ENCODE data around the gene ZSCAN31. TPM values are rescaled to one million over a fixed set of nuclear protein-coding genes. Genes with fewer than 3 reads are reported as not detected.

Gene ZSCAN31
- total and polyA plus RNA-seq, 10 donors = 1.2 to 13.7 (median 3.9) TPM

GRCh38 chr6:28353356-28353755 lies 17.4 kb upstream of the ZSCAN31 start:
- H3K27me3 ChIP-seq (replicated peaks in 1 of 7) = no peaks in the 10 kb centered on the region
- TF ChIP-seq POLR2A (IDR thresholded peaks at IDR 0.05) = no peak
- TF ChIP-seq POLR2AphosphoS5 (IDR thresholded peaks at IDR 0.05) = no peak
- TF ChIP-seq CTCF (IDR thresholded peaks at IDR 0.05 in 8 of 11, conservative IDR thresholded peaks at IDR 0.05 in 3 of 11) = no peak
- no peak for DNase-seq
- peaks cover 22 to 69% (median 39%) of the 10 kb centered on the region in 6 donors for H3K4me1 ChIP-seq
- intact Hi-C loops (cut with DNase I; ENCODE audit: low total_unique reads) = loop anchor here (10.0 kb wide), 1 partner anchor 219 kb away; no protein-coding TSS in a partner anchor
- peak overlapping the region in 1 of 8 donors; percentile 87 for H3K27ac ChIP-seq
- no peaks in the 10 kb centered on the region for H3K9me3 ChIP-seq
- H3K36me3 ChIP-seq = no peaks in the 10 kb centered on the region
- no peak overlapping the region for H3K4me3 ChIP-seq
- WGBS, 5 donors = 90 to 98% (median 92%) methylated on average over 3 of the region's 3 CpGs

GRCh38 chr6:28351493-28351925 lies 15.6 kb upstream of the ZSCAN31 start:
- H3K9me3 ChIP-seq = no peaks in the 10 kb centered on the region
- peak overlapping the region in 1 of 8 donors; percentile 84 for H3K4me3 ChIP-seq
- 70 to 85% (median 75%) methylated on average over 2 of the region's 2 CpGs for WGBS, 5 donors
- TF ChIP-seq POLR2AphosphoS5 (IDR thresholded peaks at IDR 0.05) = no peak
- no peak for TF ChIP-seq POLR2A (IDR thresholded peaks at IDR 0.05)
- no peak for TF ChIP-seq CTCF (IDR thresholded peaks at IDR 0.05 in 8 of 11, conservative IDR thresholded peaks at IDR 0.05 in 3 of 11)
- H3K36me3 ChIP-seq = no peaks in the 10 kb centered on the region
- peaks cover 0 to 1% (median 0%) of the 10 kb centered on the region in 7 donors for H3K27me3 ChIP-seq (replicated peaks in 1 of 7)
- intact Hi-C loops (cut with DNase I; ENCODE audit: low total_unique reads) = loop anchor here (10.0 kb wide), 1 partner anchor 217 kb away; no protein-coding TSS in a partner anchor
- no peak for DNase-seq
- peaks cover 22 to 57% (median 36%) of the 10 kb centered on the region in 6 donors for H3K4me1 ChIP-seq
- no peak overlapping the region for H3K27ac ChIP-seq

GRCh38 chr6:28351087-28351486 lies 15.1 kb upstream of the ZSCAN31 start:
- Histone ChIP-seq H3K27me3 (replicated peaks in 1 of 7) (peaks cover 0 to 4% (median 0%) of the 10 kb centered on the region in 7 donors), H3K4me3 (peak overlapping the region in 5 of 8 donors; percentile 64 to 84 (median 65)), H3K4me1 (peaks cover 19 to 53% (median 32%) of the 10 kb centered on the region in 6 donors), H3K27ac (no peak overlapping the region), H3K36me3 (no peaks in the 10 kb centered on the region), H3K9me3 (no peaks in the 10 kb centered on the region)
- 42 to 75% (median 56%) methylated on average over 2 of the region's 2 CpGs for WGBS, 5 donors
- no peak for DNase-seq
- TF ChIP-seq POLR2A (IDR thresholded peaks at IDR 0.05) (no peak), POLR2AphosphoS5 (IDR thresholded peaks at IDR 0.05) (no peak), CTCF (IDR thresholded peaks at IDR 0.05 in 8 of 11, conservative IDR thresholded peaks at IDR 0.05 in 3 of 11) (no peak)
- intact Hi-C loops (cut with DNase I; ENCODE audit: low total_unique reads) = loop anchor here (10.0 kb wide), 1 partner anchor 216 kb away; no protein-coding TSS in a partner anchor

DNA sequence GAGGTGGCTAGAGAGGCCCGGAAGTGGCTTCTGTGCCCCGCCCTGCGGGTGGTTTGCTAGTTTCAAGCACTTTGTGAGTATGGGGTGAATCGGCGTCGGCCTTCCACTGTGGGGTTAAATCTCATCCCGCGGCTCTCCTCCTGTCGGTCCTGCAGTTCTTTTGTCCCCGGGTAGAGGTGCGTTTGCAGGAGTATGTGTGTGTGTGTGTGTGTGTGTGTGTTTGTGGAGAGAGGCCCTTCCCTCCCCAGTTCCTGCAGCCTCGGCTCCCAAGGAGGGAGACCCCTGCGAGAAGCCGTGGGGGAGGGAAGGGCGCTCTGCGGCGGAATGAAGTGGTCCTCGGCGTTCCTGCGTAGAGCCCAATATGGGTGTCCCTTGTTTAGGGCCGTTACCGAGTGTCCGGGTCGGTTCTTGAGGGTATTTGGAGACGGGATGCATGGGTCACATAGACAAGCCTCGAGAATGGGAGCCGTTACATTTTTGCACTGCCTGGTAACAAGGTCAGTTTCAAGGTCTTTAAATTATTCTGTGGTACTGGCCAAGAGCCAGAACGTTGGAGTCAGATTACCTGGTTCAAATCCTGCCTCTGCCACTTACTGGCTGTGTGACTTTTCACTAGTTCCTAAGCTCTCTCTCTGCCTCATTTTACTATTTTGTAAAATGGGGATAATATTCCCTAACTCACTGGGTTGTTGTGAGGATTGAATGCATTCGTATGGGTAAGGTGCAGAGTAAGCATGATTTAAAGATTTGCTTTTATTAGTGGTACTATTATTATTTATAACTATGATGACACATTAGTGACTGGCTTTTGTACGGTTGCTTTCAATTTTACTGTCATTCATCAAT lies 14.2 kb upstream of the ZSCAN31 start, which contains the start of gene ZKSCAN3:
TSS of gene ZKSCAN3 (plus strand) at position 56 of the 846 bp plus-strand sequence. CDS start 9,640 bp downstream, outside the sequence.
- peak; percentile 97 for DNase-seq
- peak within 1 kb of the TSS; percentile 55 to 84 (median 64) for H3K4me3 ChIP-seq
- TF ChIP-seq CTCF (IDR thresholded peaks at IDR 0.05 in 8 of 11, conservative IDR thresholded peaks at IDR 0.05 in 3 of 11) (no peak), POLR2AphosphoS5 (IDR thresholded peaks at IDR 0.05) (peak; percentile 55 to 75 (median 62))
- peaks cover 13 to 45% (median 25%) of the 10 kb centered on the region in 6 donors for H3K4me1 ChIP-seq
- intact Hi-C loops (cut with DNase I; ENCODE audit: low total_unique reads) = loop anchor here (10.0 kb wide), 1 partner anchor 215 kb away; no protein-coding TSS in a partner anchor
- peak within 1 kb of the TSS; percentile 24 to 87 (median 84) for H3K27ac ChIP-seq
- no peaks in the 10 kb centered on the region for H3K9me3 ChIP-seq
- peaks cover 0 to 4% (median 0%) of the 10 kb centered on the region in 7 donors for H3K27me3 ChIP-seq (replicated peaks in 1 of 7)
- 1 to 2% (median 1%) methylated on average over 29 to 30 of the region's 30 CpGs for WGBS, 5 donors
- no peaks in the 10 kb centered on the region for H3K36me3 ChIP-seq
